HG03521 (cell line): ENCODE results near the gene CYP46A1.

Experiments used
- ATAC-seq: cut with Tn5 transposase; IDR thresholded peaks from one replicate; pipeline ENCODE4 v1.9.1; 2021; ENCODE audit warnings: mild to moderate bottlenecking, moderate library complexity; ENCODE audit not compliant: unreplicated experiment

The CYP46A1 gene

DNA sequence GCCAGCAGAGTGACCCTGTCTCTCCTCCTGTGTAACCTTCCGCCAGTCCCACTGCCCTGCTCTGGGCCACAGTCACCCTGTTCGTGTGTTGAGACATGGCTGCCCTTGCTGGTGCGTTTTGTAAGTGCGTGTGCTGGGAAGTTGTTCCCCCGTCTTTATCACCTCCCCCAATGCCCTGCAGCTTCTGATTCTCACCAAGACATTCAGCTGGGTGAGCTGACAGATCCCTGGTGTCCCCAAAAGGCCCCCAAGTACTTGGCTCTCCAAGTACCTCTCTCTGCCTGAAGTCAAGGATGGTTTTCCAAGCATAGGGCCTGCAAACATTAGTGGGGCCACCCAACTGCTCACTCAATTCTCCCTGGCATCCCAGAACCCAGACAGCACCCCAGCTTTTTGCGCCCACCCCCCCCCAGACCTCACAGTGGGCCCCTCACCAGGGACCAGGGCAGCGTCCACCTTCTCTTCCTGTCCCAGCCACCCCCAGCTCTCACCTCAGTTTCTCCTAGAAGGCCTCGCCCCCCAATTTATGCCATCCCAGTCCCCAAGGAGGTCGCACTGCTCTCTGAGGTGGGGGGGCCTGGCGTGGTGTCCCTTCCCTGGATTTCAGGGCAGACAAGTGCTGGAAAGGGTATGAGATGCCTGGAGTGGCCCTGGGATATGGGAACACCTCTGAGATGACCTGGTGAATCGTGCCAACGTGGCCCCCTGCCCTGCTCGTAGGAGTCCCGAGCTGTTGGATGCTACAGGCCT, 57.3 kb downstream of the CYP46A1 start:
- no peak for ATAC-seq

DNA sequence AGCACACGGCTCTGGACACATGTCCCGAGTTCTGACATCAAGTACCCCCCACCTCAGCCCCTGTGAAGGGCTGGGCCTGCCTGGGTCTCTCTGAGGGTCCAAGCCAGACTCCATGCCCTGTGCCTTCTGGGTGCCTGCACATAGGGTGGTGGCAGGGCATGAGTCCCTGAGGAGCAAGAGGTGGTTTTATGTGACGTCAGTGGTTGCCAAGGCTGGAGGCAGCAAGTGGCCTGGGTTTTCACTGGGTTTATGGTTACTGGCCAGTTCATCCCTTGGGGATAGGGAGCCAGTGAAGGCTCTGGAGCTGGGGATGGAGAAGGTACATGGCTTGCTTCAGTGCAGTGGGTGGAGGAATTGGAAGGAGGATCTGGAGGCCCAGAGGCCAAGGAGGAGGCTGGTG, 58.0 kb downstream of the CYP46A1 start:
- no peak for ATAC-seq

DNA sequence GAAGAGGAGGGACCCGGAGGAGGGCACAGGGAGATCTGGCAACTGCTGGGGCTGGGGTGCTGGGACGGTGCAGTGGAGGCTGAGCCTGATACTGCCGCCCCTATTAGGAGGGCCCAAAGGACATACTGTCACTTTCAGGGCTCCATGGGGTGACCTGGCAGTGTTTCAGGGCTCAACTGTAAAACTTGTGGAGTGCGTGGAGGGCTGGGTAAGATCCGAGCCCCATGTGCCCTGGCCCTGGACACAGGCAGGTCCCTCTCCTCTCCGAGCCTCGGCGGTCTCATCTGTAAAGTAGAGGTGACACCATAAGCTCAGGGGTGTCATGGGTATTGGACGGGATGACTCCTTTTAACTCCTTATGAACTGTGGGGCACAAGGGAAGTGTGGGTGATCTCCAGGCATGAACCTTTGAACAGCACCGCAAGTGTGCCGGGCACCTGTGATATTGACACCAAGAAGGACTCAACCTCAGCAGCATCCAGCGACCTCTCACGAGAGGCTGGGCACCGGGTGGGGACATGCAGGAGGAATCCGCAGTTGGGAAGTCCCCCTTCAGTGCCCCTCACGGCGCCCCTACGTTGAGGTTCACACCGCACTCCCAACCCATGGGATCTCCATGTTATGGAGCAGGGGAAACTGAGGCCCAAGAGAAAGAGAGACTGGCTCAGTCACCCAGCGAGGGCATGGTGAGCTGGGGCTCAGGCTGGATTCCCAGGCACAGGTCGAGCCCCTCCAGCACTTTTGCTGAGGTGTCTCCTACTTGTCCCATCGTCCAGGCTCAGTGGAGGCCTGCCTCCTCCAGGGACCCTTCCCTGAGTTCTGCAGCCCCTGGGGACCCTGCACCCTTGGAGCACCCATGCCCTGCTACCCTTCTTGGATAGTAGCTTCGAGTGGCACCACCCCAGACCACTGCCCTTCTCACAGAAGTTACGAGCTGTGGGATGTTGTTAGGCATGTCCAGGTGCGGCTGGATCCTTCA, 58.7 kb downstream of the CYP46A1 start:
- ATAC-seq = no peak

DNA sequence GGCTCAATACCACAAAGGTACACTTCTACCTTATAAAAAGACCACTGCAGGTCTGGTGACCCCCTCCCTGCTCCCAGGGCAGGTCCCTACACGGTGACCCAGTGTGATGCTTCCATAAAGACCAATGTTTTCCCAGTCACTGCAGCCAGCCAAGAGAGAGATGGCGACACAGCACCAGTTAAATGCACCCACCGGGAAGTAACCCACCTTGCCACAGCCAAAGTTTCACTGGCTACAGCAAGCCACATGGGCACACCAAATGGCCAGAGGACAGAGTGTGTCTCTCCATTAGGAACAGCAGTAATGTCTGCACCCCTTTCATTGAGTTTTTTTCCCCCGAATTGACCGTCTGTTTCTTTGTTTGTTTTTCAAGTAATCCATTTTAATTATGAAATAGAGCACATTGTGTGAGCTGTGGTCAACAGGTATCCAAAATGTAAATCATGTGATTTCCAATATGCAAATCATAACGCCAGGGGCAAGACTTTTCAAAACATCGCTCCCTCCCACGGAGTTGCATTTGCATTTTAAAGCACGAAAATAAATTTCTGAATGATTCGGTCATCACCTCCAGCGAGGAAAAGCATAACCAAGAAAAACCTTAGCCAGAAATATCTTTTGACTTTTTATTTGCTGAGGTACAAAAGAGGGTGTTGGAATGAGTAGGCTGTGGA, 60.2 kb downstream of the CYP46A1 start:
- ATAC-seq = no peak

DNA sequence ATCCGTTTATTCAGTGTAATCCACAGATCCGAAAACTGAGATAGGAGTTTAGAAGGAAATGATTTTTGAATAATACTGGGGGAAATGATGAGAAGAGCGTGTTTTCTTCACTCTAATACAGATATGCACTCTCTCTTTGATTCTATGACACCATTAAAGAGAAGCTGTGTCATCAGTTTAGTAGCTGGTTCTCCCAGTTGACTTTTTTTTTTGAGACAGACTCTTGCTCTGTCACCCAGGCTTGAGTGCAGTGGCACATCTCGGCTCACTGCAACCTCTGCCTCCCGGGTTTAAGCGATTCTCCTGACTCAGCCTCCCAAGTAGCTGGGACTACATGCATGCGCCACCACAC, 60.8 kb downstream of the CYP46A1 start:
- no peak for ATAC-seq

DNA sequence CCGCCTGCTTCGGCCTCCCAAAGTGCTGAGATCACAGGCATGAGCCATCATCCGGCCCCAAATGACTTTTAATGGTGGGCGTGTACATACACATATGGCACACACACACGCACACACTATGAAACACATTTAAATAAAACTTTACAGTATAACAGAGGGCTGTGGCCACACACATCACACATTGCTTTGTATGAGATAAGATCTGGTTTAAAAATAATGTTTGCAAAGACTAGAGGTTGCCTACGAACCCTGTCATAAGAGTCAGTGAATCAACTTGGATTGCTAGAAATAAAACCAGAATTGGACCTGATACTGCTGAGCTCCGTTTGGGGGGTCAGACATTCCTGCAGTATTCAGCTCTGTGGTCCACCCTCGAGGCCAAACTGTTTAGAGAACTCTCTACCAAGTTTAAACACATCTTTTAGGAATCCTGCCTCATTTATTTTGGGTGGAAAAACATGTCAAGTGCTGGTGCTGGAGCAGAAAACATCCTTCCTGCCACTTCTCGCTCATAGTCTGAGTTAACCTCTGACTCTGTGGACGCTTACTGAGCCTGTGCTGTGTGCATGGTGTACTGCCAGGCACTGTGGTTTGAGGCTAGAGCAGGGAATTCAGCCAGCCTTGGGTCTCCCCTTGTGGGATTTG, 61.3 kb downstream of the CYP46A1 start:
- ATAC-seq = no peak

DNA sequence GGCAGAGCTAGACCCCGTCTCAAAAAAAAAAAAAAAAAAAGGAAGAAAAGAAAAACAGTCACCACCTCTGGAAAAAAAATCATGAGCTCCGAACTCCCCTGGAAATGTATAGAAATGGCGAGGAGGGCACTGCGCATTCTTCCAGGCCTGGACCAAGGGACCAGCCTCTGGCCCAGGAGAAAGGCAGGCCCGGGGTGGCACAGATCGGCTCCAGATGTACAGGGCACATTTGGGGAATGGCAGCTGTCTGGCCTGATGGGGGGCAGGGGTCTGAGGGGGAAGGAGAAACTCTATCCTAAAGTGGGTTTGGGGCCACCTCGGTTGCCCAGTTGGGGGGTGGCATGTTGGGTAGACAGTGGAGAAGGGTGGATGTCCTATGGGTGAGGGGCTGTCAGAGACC, 63.1 kb downstream of the CYP46A1 start:
- no peak for ATAC-seq

DNA sequence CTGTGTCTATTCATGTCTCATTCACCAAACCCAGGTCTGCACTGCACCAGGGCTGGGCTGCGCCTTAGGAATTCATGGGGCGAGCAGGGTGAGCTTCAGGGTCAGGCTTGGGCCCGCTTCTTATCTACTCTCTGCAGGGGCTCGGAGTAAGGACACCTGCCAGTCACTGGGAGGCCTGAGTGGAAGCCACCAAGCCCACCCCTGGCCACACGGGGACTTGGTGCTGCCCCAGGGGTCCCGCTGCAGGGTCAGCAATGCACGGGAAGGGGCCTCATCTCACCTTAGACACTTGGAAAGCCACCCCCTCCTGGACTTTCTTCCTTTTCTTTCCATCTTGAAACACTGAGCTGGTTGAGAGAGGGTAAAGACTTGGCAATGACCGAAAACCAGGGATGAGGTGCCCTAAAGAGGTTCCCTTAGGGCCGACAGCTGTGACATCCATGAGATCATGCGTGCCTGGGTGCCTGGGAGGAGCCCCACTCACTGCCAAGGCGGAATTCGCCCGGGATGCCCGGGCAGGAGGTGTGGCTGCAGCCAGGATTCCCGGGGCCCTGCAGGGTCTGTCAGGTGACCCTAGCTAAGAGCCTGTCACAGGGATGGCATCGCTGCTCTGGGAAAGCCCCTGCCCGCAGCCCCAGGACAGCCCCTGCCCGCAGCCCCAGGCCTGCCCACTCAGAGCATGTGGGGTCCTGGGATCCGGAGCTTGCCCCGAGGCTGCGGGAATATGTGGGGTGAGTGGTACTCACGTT, 63.7 kb downstream of the CYP46A1 start:
- ATAC-seq = no peak

DNA sequence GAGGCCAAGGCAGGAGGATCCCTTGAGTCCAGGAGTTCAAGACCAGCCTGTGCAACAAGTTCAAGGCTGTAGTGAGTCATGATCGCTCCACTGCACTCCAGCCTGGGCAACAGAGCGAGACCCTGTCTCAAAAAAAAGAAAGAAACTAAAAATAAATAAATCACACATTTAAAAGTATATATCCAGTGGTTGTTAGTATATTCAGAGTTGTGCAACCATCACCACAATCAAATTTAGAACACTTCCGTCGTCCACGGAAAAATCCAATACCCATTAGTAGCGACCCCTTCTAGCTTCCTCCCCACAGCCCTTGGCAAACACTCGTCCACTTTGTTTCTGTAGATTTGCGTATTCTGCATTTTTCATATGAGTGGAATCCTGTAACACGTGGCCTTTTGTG, 64.4 kb downstream of the CYP46A1 start:
- ATAC-seq = no peak

DNA sequence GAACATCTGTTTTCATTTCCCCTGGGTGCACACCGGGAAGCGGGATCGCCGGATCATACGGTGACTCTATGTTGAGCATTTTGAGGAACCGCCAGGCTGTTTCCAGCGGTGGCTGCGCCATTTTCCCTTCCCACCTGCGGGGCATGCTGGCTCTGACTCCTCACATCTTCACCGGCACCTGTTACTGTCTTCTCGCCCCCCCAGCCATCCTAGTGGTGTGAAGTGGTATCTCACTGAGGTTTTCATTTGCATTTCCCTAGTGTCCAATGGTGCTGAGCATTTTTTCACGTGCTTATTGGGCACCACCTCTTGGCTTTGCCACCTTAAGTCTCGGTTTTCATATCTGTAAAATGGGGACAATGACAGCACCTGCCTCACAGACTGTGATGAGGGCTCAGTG, 65.0 kb downstream of the CYP46A1 start:
- no peak for ATAC-seq

DNA sequence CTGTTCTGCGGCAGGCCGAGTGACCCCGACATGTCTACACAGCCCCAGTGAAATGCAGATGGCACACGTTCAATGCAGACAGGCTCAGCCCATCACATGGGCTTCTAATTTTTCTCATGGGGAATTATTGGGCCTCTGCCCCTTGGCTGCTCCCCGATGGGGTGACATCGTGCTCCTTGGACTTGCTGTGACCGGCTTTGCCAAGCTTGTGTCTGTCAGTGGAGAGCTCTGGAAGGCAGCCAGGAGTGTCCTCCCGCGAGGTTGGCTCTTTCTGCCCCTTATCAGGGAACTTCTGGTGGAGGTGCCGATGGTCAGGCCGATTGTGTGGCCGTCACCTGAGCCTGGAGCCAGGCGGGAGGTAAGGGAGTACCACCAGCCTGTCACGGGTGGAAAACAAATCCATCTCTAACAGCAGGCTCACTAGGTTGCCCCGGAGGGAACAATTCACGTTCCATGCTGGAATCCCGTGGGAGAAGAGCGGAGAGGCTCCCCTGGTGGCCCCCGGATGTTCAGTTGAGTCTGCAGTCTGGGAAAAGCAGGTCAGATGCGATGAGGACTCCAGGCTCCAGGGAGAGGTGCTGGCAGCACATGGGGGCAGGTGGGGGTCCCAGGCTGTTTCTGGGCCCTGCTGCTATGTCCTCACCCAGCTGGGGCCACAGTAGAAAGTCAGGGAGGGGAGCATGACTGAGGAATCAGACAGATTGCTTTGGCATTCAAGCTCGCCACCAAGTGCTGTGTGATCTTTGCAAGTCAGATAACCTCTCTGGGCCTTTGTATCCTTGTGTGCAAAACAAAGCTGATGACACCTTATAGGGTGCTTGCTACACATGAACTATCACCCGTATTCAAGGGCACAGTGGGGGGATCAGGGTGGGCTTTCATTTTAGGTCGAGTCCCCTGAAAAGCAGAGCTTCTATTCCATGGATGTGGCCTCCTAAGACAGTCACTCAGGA, 65.9 kb downstream of the CYP46A1 start:
- ATAC-seq = no peak

DNA sequence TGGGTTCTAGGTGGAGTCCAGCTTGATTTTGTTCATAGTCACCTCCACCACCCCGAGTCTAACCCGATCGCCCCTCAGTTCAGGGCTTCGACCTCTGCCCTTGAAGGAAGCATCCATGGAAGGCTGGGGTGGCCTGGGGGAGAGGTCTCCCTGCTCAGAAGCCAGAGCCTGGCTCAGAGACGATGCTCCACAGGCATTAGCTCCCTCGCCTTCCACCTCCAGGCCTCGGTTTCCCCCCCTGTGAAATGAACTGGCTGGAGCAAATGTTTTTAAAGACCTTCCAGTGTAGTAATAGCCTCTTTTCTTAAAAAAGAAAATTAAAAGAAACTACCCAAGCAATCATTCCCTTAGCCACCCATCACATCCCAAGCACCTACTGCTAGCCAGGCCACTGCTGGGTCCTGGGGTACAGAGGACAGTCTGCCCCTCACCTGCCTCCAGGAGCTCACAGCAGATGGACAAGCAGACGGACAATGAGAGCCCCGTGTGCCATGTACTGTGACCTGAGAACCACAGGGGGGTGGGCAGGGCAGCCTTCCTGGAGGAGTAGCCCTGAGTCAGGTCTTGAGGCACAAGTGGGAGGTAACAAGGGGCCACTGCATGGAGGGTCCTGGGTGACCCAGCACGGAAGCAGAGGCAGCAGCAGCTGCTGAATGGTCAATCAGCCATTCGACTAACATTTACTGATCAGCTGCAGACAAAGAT, 66.8 kb downstream of the CYP46A1 start:
- no peak for ATAC-seq

DNA sequence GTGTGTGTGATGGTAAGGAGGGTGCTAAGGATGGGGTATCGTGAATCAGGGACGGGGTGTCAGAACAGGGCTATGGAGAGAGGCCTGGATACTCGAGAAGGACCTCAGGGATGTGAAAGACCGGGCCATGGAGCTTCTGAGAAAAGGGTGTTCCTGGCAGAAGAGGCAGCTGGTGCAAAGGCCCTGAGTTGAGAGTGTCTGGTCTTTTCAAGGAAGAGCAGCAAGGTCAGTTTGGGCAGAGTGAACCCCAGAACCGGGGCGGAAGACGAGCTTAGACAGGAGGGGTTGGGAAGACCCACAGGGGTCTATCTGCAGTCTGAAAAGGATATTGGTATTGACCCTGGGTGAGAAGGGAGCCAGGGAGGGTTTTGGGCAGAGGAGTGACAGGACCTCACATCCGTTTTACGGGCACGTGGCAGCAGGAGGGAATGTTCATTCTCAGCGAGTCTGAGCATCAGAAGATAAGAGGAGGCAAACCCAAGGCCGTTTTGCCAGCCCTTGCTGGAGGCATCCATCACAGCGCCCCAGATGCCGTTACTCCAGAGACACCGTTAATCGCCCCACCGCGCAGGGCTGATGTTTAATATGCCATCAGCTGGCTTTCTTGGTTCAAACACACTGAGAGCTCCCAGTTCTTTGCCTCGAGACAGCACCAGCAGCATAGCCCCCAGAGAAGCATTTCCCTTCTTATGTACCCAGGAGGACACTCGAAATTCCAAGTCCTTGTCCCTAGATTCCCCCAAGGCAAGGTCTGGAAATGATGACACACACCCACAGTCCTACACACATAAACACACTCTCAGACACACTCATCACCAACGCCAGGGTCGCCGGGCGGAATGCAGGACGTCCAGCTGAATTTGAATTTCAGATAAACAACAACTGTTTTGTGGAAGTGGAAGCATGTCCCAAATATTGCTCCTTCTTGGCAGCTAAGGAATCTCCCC, 67.7 kb downstream of the CYP46A1 start:
- ATAC-seq = no peak

DNA sequence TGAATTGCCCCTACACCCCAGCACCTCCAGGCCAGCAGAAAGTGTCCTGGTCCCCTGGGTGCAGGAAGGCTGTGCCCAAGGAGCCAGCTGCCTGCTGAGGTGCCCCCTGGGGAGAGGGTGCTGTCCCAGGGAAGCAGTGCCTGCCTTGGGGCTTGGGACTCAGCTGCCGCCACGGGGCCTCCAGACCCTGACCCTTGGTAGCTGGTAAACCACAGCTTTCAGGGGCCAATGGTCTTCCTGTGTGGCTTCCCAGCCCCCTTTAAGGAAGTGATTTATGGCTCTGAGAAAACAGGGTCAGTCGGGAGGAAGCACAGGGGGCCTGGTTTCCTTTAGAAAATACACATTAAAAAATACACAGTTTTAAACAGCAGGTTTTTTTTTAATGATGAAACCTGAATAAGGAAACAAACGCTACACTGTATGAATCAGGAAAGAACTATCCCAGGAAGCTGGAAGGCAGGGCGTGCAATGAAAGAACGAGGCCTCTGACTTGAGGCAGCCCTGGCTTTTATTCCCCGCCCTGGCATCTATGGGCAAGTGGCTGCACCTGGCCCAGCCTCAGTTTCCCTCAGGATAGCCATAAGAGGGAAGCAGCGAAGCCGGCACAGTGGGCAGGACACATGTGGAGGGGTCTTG, 68.5 kb downstream of the CYP46A1 start:
- no peak for ATAC-seq

DNA sequence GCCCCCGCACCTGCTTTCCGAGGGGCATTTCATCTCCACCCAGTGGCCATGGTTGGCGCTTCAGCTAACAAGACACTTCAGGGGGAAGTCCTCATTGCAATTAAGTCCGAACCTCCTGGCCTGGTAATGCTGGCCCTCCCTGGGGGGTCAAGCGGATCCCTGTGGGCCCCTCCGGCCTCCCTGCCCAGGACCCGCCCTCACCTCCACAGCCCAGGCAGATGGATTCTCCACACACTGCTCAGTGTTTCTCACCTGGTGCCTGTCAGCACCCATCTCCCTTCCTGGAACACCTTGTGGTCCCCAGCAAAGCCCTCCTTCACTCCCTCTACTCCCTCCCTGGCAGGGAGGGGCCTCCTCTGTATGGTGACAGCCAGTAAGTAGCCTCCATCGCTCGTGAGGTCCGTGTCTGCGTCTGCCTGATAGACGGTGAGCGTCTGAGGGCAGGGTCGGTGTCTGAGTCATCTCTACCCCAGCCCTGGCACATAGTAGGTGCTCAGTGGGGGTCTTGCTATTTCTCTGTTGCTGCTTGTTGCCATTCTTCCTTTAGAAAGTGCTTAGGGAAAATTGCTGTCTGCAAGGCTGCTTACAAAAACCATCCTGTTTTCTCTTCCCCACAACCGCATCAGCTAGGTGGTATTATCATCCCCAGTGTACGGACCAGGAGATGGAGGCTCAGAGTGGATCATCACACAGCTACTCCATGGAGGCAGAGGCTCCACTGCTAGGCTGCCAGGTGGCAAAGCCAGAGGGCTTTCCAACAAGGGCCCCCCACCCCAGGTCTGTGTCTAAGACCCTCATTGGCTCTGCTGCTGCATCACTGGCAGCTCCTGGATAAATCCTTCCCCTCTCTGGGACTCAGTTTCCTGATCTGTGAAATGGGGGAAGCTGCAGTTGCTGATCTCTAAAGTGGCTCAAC, 69.4 kb downstream of the CYP46A1 start:
- no peak for ATAC-seq
